Ovary (tissue), 9 donors: ENCODE results near the gene CBLC. TPM values are rescaled to one million over a fixed set of nuclear protein-coding genes. Genes with fewer than 3 reads are reported as not detected.

Experiments
- DNase-seq, 5 donors: peaks; one replicate each; pipeline ENCODE4 v3.0.0-alpha.2; 2019 to 2020
- H3K27ac ChIP-seq, 2 donors: fragments of 200-600 bp; one replicate each; pipeline versions ENCODE4 v1.5.1 to v1.8.0; 2019 to 2022
- H3K27me3 ChIP-seq: fragments of 200-600 bp; one replicate; pipeline ENCODE4 v1.8.0; 2022
- H3K36me3 ChIP-seq: fragments of 200-600 bp; sonication (generic); one replicate; pipeline ENCODE4 v1.5.1; 2019
- H3K4me1 ChIP-seq: one replicate; pipeline ENCODE4 v1.8.1; 2013; ENCODE audit warnings: mild to moderate bottlenecking, moderate library complexity; ENCODE audit not compliant: insufficient read depth
- H3K4me3 ChIP-seq: fragments of 200-600 bp; sonication (generic); one replicate; pipeline ENCODE4 v1.5.1; 2017
- H3K9me3 ChIP-seq, 2 donors: fragments of 200-600 bp in 1 of 2; sonication (generic) in 1 of 2; one replicate each; pipeline versions ENCODE4 v1.5.1 to v1.8.1; 2013 to 2019; ENCODE audit warnings: mild to moderate bottlenecking in 1 of 2, moderate library complexity in 1 of 2
- CTCF ChIP-seq, 3 donors: fragments of 450-650 bp in 2 of 3; fragments of 200-600 bp in 1 of 3; IDR thresholded peaks; one replicate each; pipeline versions ENCODE4 v1.5.1 to v1.8.0; 2016 to 2022; ENCODE audit warnings: antibody characterized with exemption in 3 of 3, mild to moderate bottlenecking in 1 of 3
- EP300 ChIP-seq: sonication (generic); formaldehyde crosslinking; IDR thresholded peaks from one replicate; pipeline ENCODE4 v1.6.1; 2017; ENCODE audit warnings: antibody characterized with exemption
- POLR2A ChIP-seq: fragments of 450-650 bp; IDR thresholded peaks from one replicate; pipeline ENCODE4 v1.6.1; 2017; ENCODE audit warnings: antibody characterized with exemption, mild to moderate bottlenecking, moderate library complexity
- WGBS, 3 donors: extraction: QIAGEN DNeasy Blood & Tissue Kit in 1 of 3; methylation state at CpG; one replicate each; pipeline versions ENCODE4 v1.1.5 to v1.1.7; 2013 to 2017; 5-methylcytosine and 5-hydroxymethylcytosine counted together
- intact Hi-C, 4 donors: fragments of 100-400 bp; cut with DNase I; formaldehyde crosslinking; loops; one replicate each; pipeline versions ENCODE4 v1.11.0 to v1.15.1; 2022 to 2023
- polyA plus RNA-seq, 2 donors: library from polyadenylated mRNA; stranded (reverse); fragments of 200-250 nt in 1 of 2; fragments of 350-450 nt in 1 of 2; fragmentation: Illumina TruSeq in 1 of 2; extraction: RNeasy Lipid Tissue Mini Kit (QIAGEN cat#74804) in 1 of 2; gene quantifications; one replicate each; pipeline ENCODE4 v1.2.3, GENCODE V29; 2013 to 2014
- total RNA-seq, 7 donors: library from RNA; depleted of rRNA in 2 of 7; stranded (reverse); fragments of >200 nt in 2 of 7; fragmentation: NEBNext Ultra II Directional in 3 of 7; extraction: Animal tissue kit (Norgen Biotek cat#: 25700) in 3 of 7; gene quantifications; one replicate each; pipeline versions ENCODE4 v1.1.0 to v1.2.4, GENCODE V29; 2016 to 2023
- donor health status: DM: no; HTN: no; CAD: no; lungs with moderate emphysema.
- donor health status: DM: no; HTN: no; CAD: no.
- donor health status: Bipolar disorder and iron deficiency.
- donor health status: DM: yes; HTN: yes; CAD: no.
- donor health status: DM: no; HTN: no; CAD: no.
- donor health status: DM: yes; HTN: yes; CAD: no.

CBLC gene
- total and polyA plus RNA-seq, 9 donors = 0.08 to 10.3 (median 1.8) TPM; not detected in 3

- Histone ChIP-seq H3K9me3 (no peaks in the 10 kb centered on the region), H3K27me3 (no peaks in the 10 kb centered on the region), H3K27ac (peak within 1 kb of the TSS; percentile 88 to 93), H3K4me1 (peaks cover 6% of the 10 kb centered on the region), H3K36me3 (no peaks in the 10 kb centered on the region), H3K4me3 (peak within 1 kb of the TSS; percentile 100)
- WGBS, 3 donors = 1% methylated on average over 61 to 67 of the region's 67 CpGs
- TF ChIP-seq POLR2A (peak; percentile 93), CTCF (IDR thresholded peaks at IDR 0.05) (peak; percentile 26 to 90 (median 83)), EP300 (peak; percentile 34)
- peak; percentile 100 for DNase-seq
- intact Hi-C loops = loop anchor here in 3 of 4 donors (1.0 to 2.0 kb wide), 3 partner anchors 43 to 45 kb away; partner anchors contain the start of gene TOMM40 (in 1 of the 3)
Measured at GRCh38 chr19:44845612-44846454, 68.1 kb downstream of the CBLC start, which contains the start of gene NECTIN2. Gene NECTIN2, plus strand, starts transcription at chr19:44846297. Its CDS starts 229 bp downstream, at chr19:44846526.

GRCh38 chr19:44846455-44847143 lies 68.9 kb downstream of the CBLC start:
- H3K27ac ChIP-seq = peak overlapping the region; percentile 88 to 93
- H3K4me3 ChIP-seq = peak overlapping the region; percentile 100
- H3K27me3 ChIP-seq = no peaks in the 10 kb centered on the region
- DNase-seq = peak; percentile 67 to 81 (median 76)
- no peaks in the 10 kb centered on the region for H3K9me3 ChIP-seq
- 0 to 1% (median 1%) methylated on average over 34 to 51 of the region's 51 CpGs for WGBS, 3 donors
- peaks cover 6% of the 10 kb centered on the region for H3K4me1 ChIP-seq
- TF ChIP-seq EP300 (no peak), POLR2A (no peak), CTCF (IDR thresholded peaks at IDR 0.05) (no peak)
- H3K36me3 ChIP-seq = no peaks in the 10 kb centered on the region
- intact Hi-C loops = loop anchor here in 1 of 4 donors (1.0 kb wide), 1 partner anchor 45 kb away; the partner anchor contains the start of gene TOMM40

DNA sequence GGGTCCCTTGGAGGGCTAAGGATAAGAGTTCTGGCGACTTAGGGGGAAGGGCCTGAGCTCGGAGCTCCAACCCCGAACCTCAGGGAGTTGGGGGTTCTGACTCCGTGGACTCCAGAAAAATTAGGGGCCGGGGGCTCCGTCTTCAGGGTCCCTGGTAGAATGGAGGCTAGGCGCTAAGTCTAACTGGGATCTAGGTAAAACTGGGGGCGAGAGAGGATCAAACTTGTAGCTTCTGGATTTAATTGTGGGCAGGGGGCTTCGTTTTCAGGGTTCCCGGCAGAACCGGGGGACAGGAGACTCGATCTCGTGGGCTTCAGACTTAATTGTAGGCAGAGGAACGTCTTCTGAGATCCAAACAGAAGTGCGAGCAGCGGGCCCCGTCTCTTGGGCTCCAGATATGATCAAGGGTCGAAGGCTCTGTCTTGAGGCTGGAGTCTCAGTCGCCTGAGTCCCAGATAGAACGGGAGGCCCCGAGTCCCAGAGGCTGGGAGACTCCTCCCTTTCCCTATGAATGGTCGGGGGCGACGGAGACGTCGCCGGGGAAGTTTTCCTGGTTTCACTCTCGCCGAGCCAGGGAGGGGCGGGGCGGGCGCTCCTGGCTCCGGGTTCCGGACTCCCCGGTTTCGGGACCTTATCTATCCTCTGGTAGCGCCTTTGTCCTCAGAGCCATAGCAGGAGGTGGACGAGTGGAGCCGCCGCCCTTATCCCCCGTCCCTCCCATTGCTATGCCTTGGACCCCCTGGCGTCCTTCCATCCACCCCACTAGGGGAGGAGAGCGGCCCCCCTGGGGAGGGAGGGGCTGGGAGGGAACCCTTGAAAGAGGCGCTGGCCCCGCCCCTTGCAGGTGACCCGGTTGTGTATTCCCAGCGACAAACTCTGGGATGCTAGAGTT lies 69.7 kb downstream of the CBLC start:
- Histone ChIP-seq H3K4me1 (peaks cover 6% of the 10 kb centered on the region), H3K27ac (peak overlapping the region; percentile 88 to 93), H3K4me3 (peak overlapping the region; percentile 100), H3K36me3 (no peaks in the 10 kb centered on the region), H3K9me3 (no peaks in the 10 kb centered on the region), H3K27me3 (no peaks in the 10 kb centered on the region)
- DNase-seq = peak; percentile 81 to 86 (median 83)
- 0 to 1% (median 1%) methylated on average over 44 to 47 of the region's 47 CpGs for WGBS, 3 donors
- intact Hi-C loops = no loop called here
- no peak for TF ChIP-seq CTCF (IDR thresholded peaks at IDR 0.05)
- TF ChIP-seq POLR2A = no peak
- TF ChIP-seq EP300 = no peak
